CD14-positive monocyte (primary cell): ENCODE data around the gene PLOD1. TPM values are rescaled to one million over a fixed set of nuclear protein-coding genes. Genes with fewer than 3 reads are reported as not detected.

Experiments
- DNase-seq, 3 donors: peaks; one replicate each; pipeline ENCODE4 v3.0.0-alpha.2; 2011 to 2022
- H2AFZ ChIP-seq: 2 replicates; pipeline ENCODE4 v1.6.0; 2012; ENCODE audit warnings: mild to moderate bottlenecking, low read depth, low read length, inconsistent platforms; ENCODE audit not compliant: insufficient read depth, poor library complexity, severe bottlenecking
- H3K27ac ChIP-seq, 2 donors: 1 replicate in 1 of 2; 2 replicates in 1 of 2; pipeline ENCODE4 v1.5.1; 2012 to 2013; ENCODE audit warnings: low read length in 2 of 2, control low read depth in 1 of 2, inconsistent platforms in 1 of 2, low read depth in 1 of 2, mild to moderate bottlenecking in 1 of 2
- H3K27me3 ChIP-seq, 2 donors: one replicate each; pipeline versions ENCODE4 v1.6.0 to v1.6.1; 2011 to 2013; ENCODE audit warnings: low read length in 2 of 2; ENCODE audit not compliant: control insufficient read depth in 2 of 2, insufficient read depth in 2 of 2
- H3K36me3 ChIP-seq, 2 donors: replicated peaks in 1 of 2; 1 replicate in 1 of 2; 2 replicates in 1 of 2; pipeline versions ENCODE4 v1.5.1 to v1.6.1; 2012 to 2013; ENCODE audit warnings: low read length in 2 of 2, control low read depth in 1 of 2, inconsistent platforms in 1 of 2, mild to moderate bottlenecking in 1 of 2; ENCODE audit not compliant: insufficient read depth in 2 of 2, control insufficient read depth in 1 of 2
- H3K4me1 ChIP-seq, 2 donors: 1 replicate in 1 of 2; 2 replicates in 1 of 2; pipeline versions ENCODE4 v1.5.1 to v1.6.1; 2012 to 2013; ENCODE audit warnings: low read length in 2 of 2, control low read depth in 1 of 2, inconsistent platforms in 1 of 2, mild to moderate bottlenecking in 1 of 2, moderate library complexity in 1 of 2; ENCODE audit not compliant: insufficient read depth in 2 of 2, control insufficient read depth in 1 of 2
- H3K4me2 ChIP-seq: replicated peaks from 2 replicates; pipeline ENCODE3; 2012; ENCODE audit warnings: low read length, moderate library complexity, mild to moderate bottlenecking; ENCODE audit not compliant: poor library complexity, severe bottlenecking; ENCODE audit errors: extremely low read depth
- H3K4me3 ChIP-seq, 3 experiments: fragments of 200-600 bp in 1 of 3; sonication (generic) in 1 of 3; replicated peaks in 1 of 3; 1 replicate in 2 of 3; 2 replicates in 1 of 3; pipeline ENCODE4 v1.5.1; 2011 to 2013; ENCODE audit warnings: low read length in 3 of 3, mild to moderate bottlenecking in 3 of 3, control low read depth in 2 of 3, low read depth in 2 of 3, inconsistent platforms in 1 of 3, moderate library complexity in 1 of 3
- H3K79me2 ChIP-seq: 2 replicates; pipeline ENCODE4 v1.6.0; 2012; ENCODE audit warnings: mild to moderate bottlenecking, control low read depth, inconsistent platforms, low read length, moderate library complexity; ENCODE audit not compliant: insufficient read depth
- H3K9ac ChIP-seq: 2 replicates; pipeline ENCODE4 v1.6.0; 2017; ENCODE audit warnings: low read length, mild to moderate bottlenecking; ENCODE audit not compliant: insufficient read depth, poor library complexity, severe bottlenecking
- H3K9me3 ChIP-seq, 2 donors: replicated peaks in 1 of 2; 1 replicate in 1 of 2; 2 replicates in 1 of 2; pipeline versions ENCODE4 v1.5.1 to v1.6.1; 2012 to 2013; ENCODE audit warnings: low read length in 2 of 2, control low read depth in 1 of 2; ENCODE audit not compliant: control insufficient read depth in 1 of 2, insufficient read depth in 1 of 2
- H4K20me1 ChIP-seq: 2 replicates; pipeline ENCODE4 v1.6.0; 2012; ENCODE audit warnings: mild to moderate bottlenecking, low read length, control low read depth, moderate library complexity; ENCODE audit not compliant: insufficient read depth
- H3K27ac Mint-ChIP-seq, 7 donors: one replicate each; pipeline ENCODE4 v1.8.0; 2020; ENCODE audit warnings: mild to moderate bottlenecking in 7 of 7, mixed read lengths in 7 of 7, moderate library complexity in 6 of 7, inconsistent platforms in 2 of 7
- H3K27me3 Mint-ChIP-seq, 3 donors: one replicate each; pipeline ENCODE4 v1.8.0; 2021 to 2022; ENCODE audit warnings: low read depth in 3 of 3, mild to moderate bottlenecking in 3 of 3, mixed read lengths in 3 of 3, moderate library complexity in 3 of 3, inconsistent platforms in 1 of 3
- H3K36me3 Mint-ChIP-seq, 2 donors: one replicate each; pipeline ENCODE4 v1.8.0; 2020; ENCODE audit warnings: mixed read lengths in 2 of 2, inconsistent platforms in 1 of 2, mild to moderate bottlenecking in 1 of 2
- H3K4me1 Mint-ChIP-seq: one replicate; pipeline ENCODE4 v1.8.0; 2020; ENCODE audit warnings: mild to moderate bottlenecking, mixed read lengths
- H3K4me3 Mint-ChIP-seq, 2 donors: one replicate each; pipeline ENCODE4 v1.8.0; 2020; ENCODE audit warnings: mild to moderate bottlenecking in 2 of 2, mixed read lengths in 2 of 2, moderate library complexity in 1 of 2
- H3K9me3 Mint-ChIP-seq, 7 donors: one replicate each; pipeline ENCODE4 v1.8.0; 2020 to 2022; ENCODE audit warnings: mixed read lengths in 7 of 7, mild to moderate bottlenecking in 6 of 7, moderate library complexity in 6 of 7, inconsistent platforms in 2 of 7
- WGBS: methylation state at CpG from one replicate; pipeline ENCODE4 v1.1.5; 2013; ENCODE audit warnings: missing lambda C conversion rate; ENCODE audit not compliant: insufficient coverage; 5-methylcytosine and 5-hydroxymethylcytosine counted together
- intact Hi-C, 2 donors: fragments of 100-400 bp; cut with micrococcal nuclease; formaldehyde crosslinking; loops; one replicate each; pipeline versions ENCODE4 v1.15.0 to v1.15.1; 2023
- polyA plus RNA-seq, 3 donors: library from polyadenylated mRNA; depleted of rRNA in 1 of 3; unstranded in 2 of 3; stranded (reverse) in 1 of 3; fragments of 300-500 nt in 2 of 3; fragments of >200 nt in 1 of 3; fragmentation: Illumina TruSeq in 2 of 3; gene quantifications; 1 replicate in 2 of 3; 2 replicates in 1 of 3; pipeline ENCODE4 v1.2.3, GENCODE V29; 2012 to 2021
- TF ChIP-seq, protein P1 (sequence below): fragments of 200-600 bp; IDR thresholded peaks from one replicate; pipeline ENCODE4 v1.8.0; 2022; ENCODE audit warnings: antibody characterized with exemption, mild to moderate bottlenecking

The PLOD1 gene
- polyA plus RNA-seq, 3 donors, result 44.5 to 53.4 (median 53.1) TPM

DNA sequence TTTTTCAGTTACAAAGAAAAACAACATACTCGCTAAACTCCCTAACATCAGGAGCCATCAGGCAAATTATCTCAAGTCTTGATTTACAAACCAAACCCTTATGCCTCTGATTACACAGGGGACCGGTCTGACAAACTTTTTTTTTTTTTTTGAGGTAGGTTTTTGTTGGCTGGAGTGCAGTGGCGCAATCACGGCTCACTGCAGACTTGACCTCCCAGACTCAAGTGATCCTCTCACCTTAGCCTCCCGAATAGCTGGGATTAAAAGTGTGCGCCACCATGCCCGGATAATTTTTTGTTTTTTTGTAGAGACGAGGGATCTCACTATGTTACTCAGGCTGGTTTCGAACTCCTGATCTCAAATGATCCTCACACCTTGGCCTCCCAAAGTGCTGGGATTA is 81.0 kb downstream of the PLOD1 start:
- Histone ChIP-seq H2AFZ (no peak overlapping the region), H3K36me3 (peaks cover 30 to 43% of the 10 kb centered on the region in 2 donors), H3K27ac (no peak overlapping the region), H3K9me3 (no peaks in the 10 kb centered on the region), H3K79me2 (peaks cover 9% of the 10 kb centered on the region), H3K4me1 (peaks cover 8% of the 10 kb centered on the region in 2 donors), H4K20me1 (no peaks in the 10 kb centered on the region), H3K4me2 (no peak overlapping the region), H3K27me3 (no peaks in the 10 kb centered on the region), H3K4me3 (no peak overlapping the region), H3K9ac (no peak overlapping the region)
- intact Hi-C loops, result loop anchor here in 1 of 2 donors (5.0 to 10.0 kb wide), 2 partner anchors 33 to 91 kb away; partner anchors contain the start of genes KIAA2013 and MFN2
- WGBS, result 100% methylated on average over 2 of the region's 9 CpGs
- H3K27ac Mint-ChIP-seq, result peak overlapping the region in 2 of 7 donors; percentile 35 to 76
- peaks cover 0 to 1% (median 0%) of the 10 kb centered on the region in 3 donors for H3K27me3 Mint-ChIP-seq
- no peak for DNase-seq
- no peak overlapping the region for H3K4me3 Mint-ChIP-seq
- TF ChIP-seq, protein P1, sequence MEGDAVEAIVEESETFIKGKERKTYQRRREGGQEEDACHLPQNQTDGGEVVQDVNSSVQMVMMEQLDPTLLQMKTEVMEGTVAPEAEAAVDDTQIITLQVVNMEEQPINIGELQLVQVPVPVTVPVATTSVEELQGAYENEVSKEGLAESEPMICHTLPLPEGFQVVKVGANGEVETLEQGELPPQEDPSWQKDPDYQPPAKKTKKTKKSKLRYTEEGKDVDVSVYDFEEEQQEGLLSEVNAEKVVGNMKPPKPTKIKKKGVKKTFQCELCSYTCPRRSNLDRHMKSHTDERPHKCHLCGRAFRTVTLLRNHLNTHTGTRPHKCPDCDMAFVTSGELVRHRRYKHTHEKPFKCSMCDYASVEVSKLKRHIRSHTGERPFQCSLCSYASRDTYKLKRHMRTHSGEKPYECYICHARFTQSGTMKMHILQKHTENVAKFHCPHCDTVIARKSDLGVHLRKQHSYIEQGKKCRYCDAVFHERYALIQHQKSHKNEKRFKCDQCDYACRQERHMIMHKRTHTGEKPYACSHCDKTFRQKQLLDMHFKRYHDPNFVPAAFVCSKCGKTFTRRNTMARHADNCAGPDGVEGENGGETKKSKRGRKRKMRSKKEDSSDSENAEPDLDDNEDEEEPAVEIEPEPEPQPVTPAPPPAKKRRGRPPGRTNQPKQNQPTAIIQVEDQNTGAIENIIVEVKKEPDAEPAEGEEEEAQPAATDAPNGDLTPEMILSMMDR, result no peak
- peaks cover 37 to 40% of the 10 kb centered on the region in 2 donors for H3K36me3 Mint-ChIP-seq
- H3K4me1 Mint-ChIP-seq, result peaks cover 7% of the 10 kb centered on the region
- H3K9me3 Mint-ChIP-seq, result no peaks in the 10 kb centered on the region

DNA sequence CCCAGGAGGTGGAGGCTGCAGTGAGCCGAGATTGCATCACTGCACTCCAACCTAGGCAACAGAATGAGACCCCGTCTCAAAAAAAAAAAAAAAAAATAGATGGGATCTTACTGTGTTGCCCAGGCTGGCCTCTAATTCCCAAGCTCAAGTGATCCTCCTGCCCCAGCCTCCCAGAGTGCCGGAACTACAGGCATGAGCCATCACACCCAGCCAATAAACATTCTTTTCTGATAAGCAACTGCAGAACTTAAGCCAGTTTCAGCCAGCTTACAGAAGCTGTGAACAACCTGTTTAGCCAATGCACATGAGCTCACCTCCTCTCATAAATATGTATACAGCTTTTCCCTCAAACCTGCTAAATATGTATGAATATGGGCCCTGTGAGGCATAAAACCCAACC is 81.7 kb downstream of the PLOD1 start:
- Histone ChIP-seq H3K4me2 (no peak overlapping the region), H3K4me3 (no peak overlapping the region), H3K9ac (no peak overlapping the region), H3K4me1 (peaks cover 11 to 15% of the 10 kb centered on the region in 2 donors), H3K36me3 (peaks cover 23 to 36% of the 10 kb centered on the region in 2 donors), H2AFZ (no peak overlapping the region), H4K20me1 (peaks cover under 1% of the 10 kb centered on the region), H3K9me3 (no peaks in the 10 kb centered on the region), H3K79me2 (peaks cover 16% of the 10 kb centered on the region), H3K27me3 (no peaks in the 10 kb centered on the region), H3K27ac (no peak overlapping the region)
- DNase-seq, result no peak
- peaks cover 0 to 1% (median 0%) of the 10 kb centered on the region in 3 donors for H3K27me3 Mint-ChIP-seq
- peaks cover 30 to 33% of the 10 kb centered on the region in 2 donors for H3K36me3 Mint-ChIP-seq
- intact Hi-C loops, result loop anchor here in 1 of 2 donors (5.0 to 10.0 kb wide), 2 partner anchors 34 to 91 kb away; partner anchors contain the start of genes KIAA2013 and MFN2
- peaks cover 12% of the 10 kb centered on the region for H3K4me1 Mint-ChIP-seq
- WGBS, result 92% methylated on average over 1 of the region's 3 CpGs
- no peaks in the 10 kb centered on the region for H3K9me3 Mint-ChIP-seq
- H3K4me3 Mint-ChIP-seq, result no peak overlapping the region
- H3K27ac Mint-ChIP-seq, result no peak overlapping the region
- TF ChIP-seq, protein P1, result no peak
